ENCODE measurements around the gene FSIP1.

The FSIP1 gene

GRCh38 chr15:39804026-39804425, 21.4 kb upstream of the FSIP1 start:
- Histone ChIP-seq H3K9me3 (ENCODE audit: control insufficient read depth, insufficient read depth, low read length) (no peaks in the 10 kb centered on the region), H3K27me3 (ENCODE audit: control insufficient read depth, insufficient read depth, low read length) (no peaks in the 10 kb centered on the region), H3K4me1 (ENCODE audit: control insufficient read depth, insufficient read depth, low read length) (peaks cover 13% of the 10 kb centered on the region), H3K9ac (ENCODE audit: low read depth, low read length) (no peak overlapping the region), H3K36me3 (ENCODE audit: control insufficient read depth, insufficient read depth, low read length) (peaks cover 25% of the 10 kb centered on the region), H3K4me3 (ENCODE audit: low read depth, low read length) (no peak overlapping the region)

GRCh38 chr15:39803016-39803415, 20.4 kb upstream of the FSIP1 start:
- Histone ChIP-seq H3K27me3 (ENCODE audit: control insufficient read depth, insufficient read depth, low read length) (no peaks in the 10 kb centered on the region), H3K36me3 (ENCODE audit: control insufficient read depth, insufficient read depth, low read length) (peaks cover 25% of the 10 kb centered on the region), H3K9me3 (ENCODE audit: control insufficient read depth, insufficient read depth, low read length) (no peaks in the 10 kb centered on the region), H3K9ac (ENCODE audit: low read depth, low read length) (no peak overlapping the region), H3K4me3 (ENCODE audit: low read depth, low read length) (no peak overlapping the region), H3K4me1 (ENCODE audit: control insufficient read depth, insufficient read depth, low read length) (peaks cover 6% of the 10 kb centered on the region)

DNA sequence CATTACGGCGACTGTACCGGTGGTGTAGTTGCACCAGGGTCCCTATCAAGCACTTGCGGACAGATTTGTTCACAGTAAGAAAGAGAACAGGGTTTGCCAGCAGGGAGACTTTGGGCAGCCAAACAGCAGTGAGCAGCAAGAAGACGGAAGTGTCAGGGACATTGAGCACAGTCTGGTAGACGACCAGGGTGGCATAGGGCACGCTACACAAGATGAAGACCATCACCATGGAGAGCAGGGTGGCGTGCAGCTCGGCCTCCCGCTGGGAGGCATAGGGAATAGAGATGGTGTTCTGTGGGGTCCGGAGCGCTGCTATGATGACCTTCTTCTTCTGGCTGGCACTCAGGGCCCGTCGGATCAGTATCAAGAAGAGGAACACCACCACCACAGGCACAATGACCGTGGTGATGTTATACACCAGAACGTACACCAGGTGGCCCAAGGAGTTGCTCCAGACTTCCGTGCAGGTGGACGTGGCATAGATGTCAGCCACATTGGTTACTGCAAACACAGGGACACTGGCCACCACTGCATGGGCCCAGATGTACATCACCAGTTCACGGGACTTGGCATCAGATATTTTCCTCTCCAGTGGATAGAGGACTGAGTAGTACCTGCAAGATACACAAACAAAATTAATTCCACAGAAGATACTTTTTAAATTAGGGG, 19.1 kb upstream of the FSIP1 start:
- H3K9ac ChIP-seq (ENCODE audit: low read depth, low read length) = no peak overlapping the region
- peaks cover 25% of the 10 kb centered on the region for H3K36me3 ChIP-seq (ENCODE audit: control insufficient read depth, insufficient read depth, low read length)
- no peaks in the 10 kb centered on the region for H3K9me3 ChIP-seq (ENCODE audit: control insufficient read depth, insufficient read depth, low read length)
- no peaks in the 10 kb centered on the region for H3K27me3 ChIP-seq (ENCODE audit: control insufficient read depth, insufficient read depth, low read length)
- peaks cover 7% of the 10 kb centered on the region for H3K4me1 ChIP-seq (ENCODE audit: control insufficient read depth, insufficient read depth, low read length)
- no peak overlapping the region for H3K4me3 ChIP-seq (ENCODE audit: low read depth, low read length)

GRCh38 chr15:39799552-39800011, 16.9 kb upstream of the FSIP1 start:
- Histone ChIP-seq H3K9me3 (ENCODE audit: control insufficient read depth, insufficient read depth, low read length) (no peaks in the 10 kb centered on the region), H3K36me3 (ENCODE audit: control insufficient read depth, insufficient read depth, low read length) (peaks cover 25% of the 10 kb centered on the region), H3K9ac (ENCODE audit: low read depth, low read length) (no peak overlapping the region), H3K4me3 (ENCODE audit: low read depth, low read length) (no peak overlapping the region), H3K4me1 (ENCODE audit: control insufficient read depth, insufficient read depth, low read length) (peaks cover 7% of the 10 kb centered on the region), H3K27me3 (ENCODE audit: control insufficient read depth, insufficient read depth, low read length) (no peaks in the 10 kb centered on the region)

- H3K4me3 ChIP-seq (ENCODE audit: low read depth, low read length) = no peak overlapping the region
- H3K9ac ChIP-seq (ENCODE audit: low read depth, low read length) = no peak overlapping the region
- H3K36me3 ChIP-seq (ENCODE audit: control insufficient read depth, insufficient read depth, low read length) = peaks cover 21% of the 10 kb centered on the region
- no peaks in the 10 kb centered on the region for H3K27me3 ChIP-seq (ENCODE audit: control insufficient read depth, insufficient read depth, low read length)
- peaks cover 7% of the 10 kb centered on the region for H3K4me1 ChIP-seq (ENCODE audit: control insufficient read depth, insufficient read depth, low read length)
- H3K9me3 ChIP-seq (ENCODE audit: control insufficient read depth, insufficient read depth, low read length) = no peaks in the 10 kb centered on the region
Observed at GRCh38 chr15:39798382-39798781, 15.7 kb upstream of the FSIP1 start.

DNA sequence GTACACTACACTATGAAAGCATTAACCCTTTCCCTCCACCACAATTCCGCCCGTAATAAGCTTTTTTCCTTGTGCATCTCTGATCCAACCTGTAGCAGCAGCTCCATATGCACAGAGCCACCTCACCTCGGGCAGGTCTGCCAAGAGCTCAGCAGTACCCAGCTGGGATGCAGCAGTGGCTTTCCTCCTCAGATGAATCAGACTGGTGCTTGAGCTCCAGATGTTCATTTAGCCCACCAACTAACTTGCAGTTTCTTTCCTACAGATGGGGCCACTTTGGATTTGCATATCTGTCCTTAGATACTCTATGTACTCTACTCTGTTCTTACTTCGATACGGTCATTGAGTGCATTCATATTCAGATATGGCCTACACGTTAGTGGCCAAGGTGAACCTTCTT, 14.8 kb upstream of the FSIP1 start:
- no peak overlapping the region for H3K4me3 ChIP-seq (ENCODE audit: low read depth, low read length)
- H3K4me1 ChIP-seq (ENCODE audit: control insufficient read depth, insufficient read depth, low read length) = peaks cover 7% of the 10 kb centered on the region
- H3K9me3 ChIP-seq (ENCODE audit: control insufficient read depth, insufficient read depth, low read length) = no peaks in the 10 kb centered on the region
- peaks cover 20% of the 10 kb centered on the region for H3K36me3 ChIP-seq (ENCODE audit: control insufficient read depth, insufficient read depth, low read length)
- H3K9ac ChIP-seq (ENCODE audit: low read depth, low read length) = no peak overlapping the region
- no peaks in the 10 kb centered on the region for H3K27me3 ChIP-seq (ENCODE audit: control insufficient read depth, insufficient read depth, low read length)

GRCh38 chr15:39796601-39797000, 14.0 kb upstream of the FSIP1 start:
- Histone ChIP-seq H3K9ac (ENCODE audit: low read depth, low read length) (no peak overlapping the region), H3K4me1 (ENCODE audit: control insufficient read depth, insufficient read depth, low read length) (peaks cover 7% of the 10 kb centered on the region), H3K9me3 (ENCODE audit: control insufficient read depth, insufficient read depth, low read length) (no peaks in the 10 kb centered on the region), H3K4me3 (ENCODE audit: low read depth, low read length) (no peak overlapping the region), H3K27me3 (ENCODE audit: control insufficient read depth, insufficient read depth, low read length) (no peaks in the 10 kb centered on the region), H3K36me3 (ENCODE audit: control insufficient read depth, insufficient read depth, low read length) (peaks cover 12% of the 10 kb centered on the region)

GRCh38 chr15:39795486-39795885, 12.8 kb upstream of the FSIP1 start:
- H3K9me3 ChIP-seq (ENCODE audit: control insufficient read depth, insufficient read depth, low read length) = no peaks in the 10 kb centered on the region
- no peak overlapping the region for H3K4me3 ChIP-seq (ENCODE audit: low read depth, low read length)
- no peak overlapping the region for H3K9ac ChIP-seq (ENCODE audit: low read depth, low read length)
- H3K4me1 ChIP-seq (ENCODE audit: control insufficient read depth, insufficient read depth, low read length) = peaks cover 7% of the 10 kb centered on the region
- peaks cover 4% of the 10 kb centered on the region for H3K36me3 ChIP-seq (ENCODE audit: control insufficient read depth, insufficient read depth, low read length)
- H3K27me3 ChIP-seq (ENCODE audit: control insufficient read depth, insufficient read depth, low read length) = no peaks in the 10 kb centered on the region

- Histone ChIP-seq H3K4me3 (ENCODE audit: low read depth, low read length) (no peak overlapping the region), H3K27me3 (ENCODE audit: control insufficient read depth, insufficient read depth, low read length) (no peaks in the 10 kb centered on the region), H3K36me3 (ENCODE audit: control insufficient read depth, insufficient read depth, low read length) (peaks cover 4% of the 10 kb centered on the region), H3K9me3 (ENCODE audit: control insufficient read depth, insufficient read depth, low read length) (no peaks in the 10 kb centered on the region), H3K9ac (ENCODE audit: low read depth, low read length) (no peak overlapping the region), H3K4me1 (ENCODE audit: control insufficient read depth, insufficient read depth, low read length) (peaks cover 7% of the 10 kb centered on the region)
Observed at GRCh38 chr15:39794954-39795353, 12.3 kb upstream of the FSIP1 start.

DNA sequence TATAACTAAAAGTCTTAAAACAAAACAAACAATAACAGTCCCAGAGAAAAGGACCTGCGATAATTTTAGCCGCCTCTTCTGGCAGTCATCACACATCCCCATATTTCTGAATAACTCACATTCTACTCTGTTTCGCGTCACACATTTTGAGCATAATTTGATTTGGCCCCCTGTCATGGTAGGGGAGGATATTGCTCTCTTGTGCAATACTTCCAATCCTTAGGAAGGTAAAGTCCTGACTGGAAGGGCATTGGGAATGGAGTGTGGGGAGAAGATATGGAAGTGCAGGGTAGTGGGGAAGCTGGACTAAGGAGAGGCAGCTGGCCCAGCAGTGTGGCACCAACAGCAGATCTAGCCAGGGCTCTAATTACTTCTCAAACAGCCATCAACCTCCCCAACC, 11.3 kb upstream of the FSIP1 start:
- Histone ChIP-seq H3K9ac (ENCODE audit: low read depth, low read length) (no peak overlapping the region), H3K4me1 (ENCODE audit: control insufficient read depth, insufficient read depth, low read length) (peaks cover 11% of the 10 kb centered on the region), H3K36me3 (ENCODE audit: control insufficient read depth, insufficient read depth, low read length) (no peaks in the 10 kb centered on the region), H3K4me3 (ENCODE audit: low read depth, low read length) (no peak overlapping the region), H3K9me3 (ENCODE audit: control insufficient read depth, insufficient read depth, low read length) (no peaks in the 10 kb centered on the region), H3K27me3 (ENCODE audit: control insufficient read depth, insufficient read depth, low read length) (no peaks in the 10 kb centered on the region)

DNA sequence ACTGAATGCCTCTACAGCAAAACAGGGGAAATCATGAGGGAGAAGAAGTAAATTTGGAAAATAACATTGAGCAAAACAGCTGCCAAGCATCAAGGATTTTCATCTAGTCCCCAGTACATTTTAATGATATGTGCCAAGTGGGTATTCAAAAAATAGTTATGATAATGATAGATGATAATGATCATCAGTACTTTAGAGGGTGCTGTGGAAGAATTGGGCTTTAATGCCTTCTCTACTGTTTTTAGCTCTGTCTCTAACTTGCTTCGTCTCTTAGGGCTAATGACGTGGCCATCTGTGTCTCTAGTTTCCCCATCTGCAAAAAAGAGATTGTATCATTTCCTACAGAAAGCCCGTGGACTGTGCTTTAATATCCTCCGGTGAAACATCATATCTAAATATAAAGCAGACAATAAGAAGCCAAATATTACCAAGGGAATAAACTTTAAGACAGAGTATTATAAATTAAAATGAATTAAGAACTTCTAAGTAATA, 10.2 kb upstream of the FSIP1 start:
- Histone ChIP-seq H3K4me3 (ENCODE audit: low read depth, low read length) (no peak overlapping the region), H3K27me3 (ENCODE audit: control insufficient read depth, insufficient read depth, low read length) (no peaks in the 10 kb centered on the region), H3K36me3 (ENCODE audit: control insufficient read depth, insufficient read depth, low read length) (no peaks in the 10 kb centered on the region), H3K9ac (ENCODE audit: low read depth, low read length) (no peak overlapping the region), H3K4me1 (ENCODE audit: control insufficient read depth, insufficient read depth, low read length) (peaks cover 15% of the 10 kb centered on the region), H3K9me3 (ENCODE audit: control insufficient read depth, insufficient read depth, low read length) (no peaks in the 10 kb centered on the region)

DNA sequence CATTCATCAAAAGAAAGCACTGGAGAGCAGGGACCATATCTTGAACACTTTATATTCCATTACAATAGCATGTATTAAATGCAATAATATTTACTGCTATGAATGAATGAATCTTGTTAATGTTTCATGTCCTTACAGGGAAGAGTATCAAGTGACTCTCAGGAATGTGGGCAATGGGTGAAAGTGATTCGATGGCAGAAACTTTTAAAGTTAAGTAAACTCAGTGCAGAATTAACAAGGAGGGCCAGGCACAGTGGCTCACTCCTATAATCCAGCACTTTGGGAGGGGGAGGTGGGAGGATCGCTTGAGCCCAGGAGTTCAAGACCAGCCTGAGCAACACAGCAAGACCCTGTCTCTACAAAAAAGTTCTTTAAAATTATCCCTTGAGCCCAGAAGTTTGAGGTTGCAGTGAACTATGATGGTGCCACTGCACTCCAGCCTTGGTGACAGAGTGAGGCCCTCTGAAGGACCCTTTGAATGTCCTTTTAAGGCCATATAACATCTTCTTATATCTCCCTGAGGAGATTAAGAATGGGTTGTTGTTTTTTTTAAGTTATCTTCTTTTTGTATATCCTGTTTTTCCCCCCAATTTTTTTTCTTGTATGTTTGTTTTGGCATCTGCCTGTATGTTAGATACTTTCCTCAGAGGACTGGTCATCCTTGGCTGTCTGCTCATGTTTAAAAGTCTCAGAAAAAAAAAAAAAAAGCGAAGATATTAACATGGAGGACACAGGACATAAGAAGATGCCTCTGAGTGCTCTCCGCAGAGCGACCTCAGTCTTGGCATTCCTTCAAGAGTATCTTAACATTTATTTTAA, 9.6 kb upstream of the FSIP1 start:
- Histone ChIP-seq H3K4me1 (ENCODE audit: control insufficient read depth, insufficient read depth, low read length) (peaks cover 18% of the 10 kb centered on the region), H3K4me3 (ENCODE audit: low read depth, low read length) (no peak overlapping the region), H3K9me3 (ENCODE audit: control insufficient read depth, insufficient read depth, low read length) (no peaks in the 10 kb centered on the region), H3K36me3 (ENCODE audit: control insufficient read depth, insufficient read depth, low read length) (no peaks in the 10 kb centered on the region), H3K9ac (ENCODE audit: low read depth, low read length) (no peak overlapping the region), H3K27me3 (ENCODE audit: control insufficient read depth, insufficient read depth, low read length) (no peaks in the 10 kb centered on the region)
